K562 (cell line): ENCODE measurements around the gene CCL13. TPM values are rescaled to one million over a fixed set of nuclear protein-coding genes. Genes with fewer than 3 reads are reported as not detected.

ENCODE experiments used
- ATAC-seq: fragments of 200-7000 bp; cut with Tn5 transposase; 3 replicates; pipeline ENCODE4 v1.9.1; 2020; ENCODE audit warnings: moderate library complexity
- BruUV-seq: library from RNA; stranded (reverse); fragments of 400-500 nt; replicated peaks from 2 replicates; lab custom pipeline; 2021; lab: Mats Ljungman, UMichigan
- CTCF ChIA-PET: fragments of 300-600 bp; formaldehyde crosslinking; extraction: SDS; loops from one replicate; lab custom pipeline; 2021; ENCODE audit warnings: low intra/inter-chr PET ratio; lab: Yijun Ruan, JAX
- POLR2A ChIA-PET: fragments of 300-600, 350-650 bp; sonication (Branson Sonifier 250); formaldehyde crosslinking; extraction: SDS; loops from one replicate; lab custom pipeline; 2021; ENCODE audit warnings: antibody characterized with exemption, inconsistent platforms; lab: Yijun Ruan, JAX
- DNase-seq, 4 experiments: peaks; one replicate each; pipeline versions ENCODE4 v3.0.0 to v3.0.0-alpha.2; 2011 to 2018; ENCODE audit warnings: low spot score in 3 of 4, mixed read lengths in 3 of 4; ENCODE audit errors: extremely low read depth in 1 of 4
- FAIRE-seq: peaks from 2 replicates; lab custom pipeline; 2011; peaks lifted over from hg19 to GRCh38; lab: Jason Lieb, UNC
- H2AFZ ChIP-seq: 2 replicates; pipeline ENCODE4 v1.6.0; 2011; ENCODE audit warnings: low read depth, low read length, control low read depth, inconsistent platforms
- H3K27ac ChIP-seq: fragments of 200-600 bp; 3 replicates; pipeline ENCODE4 v1.8.0; 2011; ENCODE audit warnings: low read depth, mild to moderate bottlenecking, control low read depth, inconsistent platforms, low read length, moderate library complexity, mixed read lengths; ENCODE audit errors: extremely low read depth
- H3K27me3 ChIP-seq, 2 experiments: fragments of 300-600 bp in 1 of 2; 2 replicates in 1 of 2; 3 replicates in 1 of 2; pipeline versions ENCODE4 v1.6.0 to v1.8.0; 2011; ENCODE audit warnings: inconsistent platforms in 2 of 2, low read length in 2 of 2, mild to moderate bottlenecking in 1 of 2, mixed read lengths in 1 of 2, moderate library complexity in 1 of 2; ENCODE audit not compliant: control insufficient read depth in 2 of 2, insufficient read depth in 2 of 2
- H3K36me3 ChIP-seq: fragments of 300-600 bp; 3 replicates; pipeline ENCODE4 v1.8.0; 2011; ENCODE audit warnings: mild to moderate bottlenecking, low read length, inconsistent platforms; ENCODE audit not compliant: control insufficient read depth, insufficient read depth
- H3K4me1 ChIP-seq, 2 experiments: fragments of 200-600 bp in 1 of 2; replicated peaks in 1 of 2; 2 replicates in 1 of 2; 3 replicates in 1 of 2; pipeline versions ENCODE4 v1.5.1 to v1.8.0; 2011; ENCODE audit warnings: inconsistent platforms in 2 of 2, low read length in 2 of 2, mild to moderate bottlenecking in 1 of 2, mixed read lengths in 1 of 2, moderate library complexity in 1 of 2; ENCODE audit not compliant: control insufficient read depth in 2 of 2, insufficient read depth in 2 of 2
- H3K4me2 ChIP-seq: 2 replicates; pipeline ENCODE4 v1.6.1; 2011; ENCODE audit warnings: low read length, control low read depth, inconsistent platforms, mixed read lengths; ENCODE audit not compliant: insufficient read depth
- H3K4me3 ChIP-seq: fragments of 200-600 bp; sonication (generic), shearing (Covaris generic); 2 replicates; pipeline ENCODE4 v1.5.1; 2016; ENCODE audit warnings: control low read depth, inconsistent platforms
- H3K79me2 ChIP-seq: fragments of 200-600 bp; 3 replicates; pipeline ENCODE4 v1.8.0; 2011; ENCODE audit warnings: low read length, inconsistent platforms; ENCODE audit not compliant: control insufficient read depth, insufficient read depth
- H3K9ac ChIP-seq, 2 experiments: 2 replicates each; pipeline versions ENCODE4 v1.6.0 to v1.6.1; 2011; ENCODE audit warnings: low read depth in 2 of 2, low read length in 2 of 2, control low read depth in 1 of 2, inconsistent platforms in 1 of 2, mild to moderate bottlenecking in 1 of 2, mixed read lengths in 1 of 2; ENCODE audit not compliant: insufficient read depth in 1 of 2
- H3K9me1 ChIP-seq: one replicate; pipeline ENCODE4 v1.6.0; 2011; ENCODE audit warnings: inconsistent platforms, mild to moderate bottlenecking, low read length, moderate library complexity; ENCODE audit not compliant: control insufficient read depth, insufficient read depth
- H3K9me3 ChIP-seq: replicated peaks from 2 replicates; pipeline ENCODE4 v1.5.1; 2011; ENCODE audit warnings: low read depth, low read length, inconsistent platforms; ENCODE audit not compliant: control insufficient read depth, insufficient read depth
- H4K20me1 ChIP-seq: replicated peaks from 2 replicates; pipeline ENCODE4 v1.6.1; 2011; ENCODE audit warnings: low read length, inconsistent platforms, mixed read lengths; ENCODE audit not compliant: control insufficient read depth, insufficient read depth
- HDAC3 ChIP-seq: fragments of 450-650 bp; IDR thresholded peaks from 2 replicates; pipeline ENCODE4 v1.6.1; 2018; ENCODE audit warnings: borderline replicate concordance, mild to moderate bottlenecking, moderate library complexity; ENCODE audit not compliant: partially characterized antibody
- KDM2B ChIP-seq: fragments of 250-450 bp; sonication (Bioruptor Pico); IDR thresholded peaks from 2 replicates; pipeline ENCODE4 v1.8.0; 2021; ENCODE audit warnings: mild to moderate bottlenecking, moderate library complexity
- RBM22 ChIP-seq: fragments of 200-400 bp; formaldehyde crosslinking; IDR thresholded peaks from 2 replicates; pipeline ENCODE4 v1.6.1; 2018; ENCODE audit warnings: low read length, low read depth; ENCODE audit not compliant: poor library complexity, severe bottlenecking
- SMAD1 ChIP-seq: fragments of 150-350 bp; IDR thresholded peaks from 2 replicates; pipeline ENCODE4 v1.6.1; 2014; ENCODE audit warnings: low read length, low read depth; ENCODE audit not compliant: partially characterized antibody
- SREBF2 ChIP-seq: sonication (generic); formaldehyde crosslinking; IDR thresholded peaks from 2 replicates; pipeline ENCODE4 v1.4.0; 2020; ENCODE audit warnings: mild to moderate bottlenecking, missing genetic modification reagents
- TEAD2 ChIP-seq: fragments of 450-650 bp; IDR thresholded peaks from 2 replicates; pipeline ENCODE4 v1.6.1; 2016; ENCODE audit warnings: missing genetic modification characterization, control low read depth, missing compliant biosample characterization
- ZC3H11A ChIP-seq: IDR thresholded peaks from 2 replicates; pipeline ENCODE4 v1.6.1; 2012; ENCODE audit warnings: low read depth, low read length, improper control_type of control experiment
- ZFX ChIP-seq: sonication (generic); formaldehyde crosslinking; IDR thresholded peaks from 2 replicates; pipeline ENCODE4 v1.8.0; 2022; ENCODE audit warnings: mild to moderate bottlenecking, missing genetic modification reagents, moderate library complexity
- ZKSCAN1 ChIP-seq: fragments of 150-350 bp; IDR thresholded peaks from 2 replicates; pipeline ENCODE4 v1.6.1; 2016; ENCODE audit warnings: low read depth, low read length
- ZNF253 ChIP-seq: fragments of 250-450 bp; sonication (Bioruptor Pico); conservative IDR thresholded peaks from 2 replicates; pipeline ENCODE4 v1.6.1; 2021; ENCODE audit warnings: mild to moderate bottlenecking
- ZNF282 ChIP-seq: sonication (generic); formaldehyde crosslinking; IDR thresholded peaks from 2 replicates; pipeline ENCODE4 v1.8.1; 2023; ENCODE audit warnings: missing genetic modification reagents
- WGBS: fragments of 100-300 bp; shearing (Covaris generic); methylation state at CpG from one replicate; pipeline ENCODE4 v1.1.6; 2016; ENCODE audit warnings: low coverage, mixed read lengths; ENCODE audit not compliant: insufficient coverage; ENCODE audit errors: missing lambda C conversion rate; 5-methylcytosine and 5-hydroxymethylcytosine counted together
- in situ Hi-C: fragments of 300-500 bp; cut with MboI; formaldehyde crosslinking; loops from 4 replicates; pipeline ENCODE4 v1.15.0; 2018; ENCODE audit warnings: inconsistent platforms, mixed read lengths
- intact Hi-C: fragments of 100-400 bp; cut with micrococcal nuclease; formaldehyde crosslinking; loops from 2 replicates; pipeline ENCODE4 v1.14.2; 2022
- polyA plus RNA-seq, 8 experiments: library from polyadenylated mRNA; depleted of rRNA in 4 of 8; stranded (reverse) in 5 of 8; unstranded in 3 of 8; fragments of >200 nt; fragmentation: Nextera tagmentation in 2 of 8; fragmentation: Illumina TruSeq in 1 of 8; extraction: Ambion mirVana in 2 of 8; extraction: Trizol in 1 of 8; gene quantifications; 2 replicates each; pipeline versions ENCODE4 v1.2.1 to v1.2.3, GENCODE V29; 2011 to 2014; ENCODE audit warnings: inconsistent platforms in 1 of 8, missing spikeins in 1 of 8
- total RNA-seq, 7 experiments: library from RNA; depleted of rRNA in 6 of 7; stranded (reverse); fragments of >200 nt in 6 of 7; fragmentation: Illumina TruSeq in 2 of 7; extraction: Trizol in 2 of 7; gene quantifications; 2 replicates each; pipeline versions ENCODE4 v1.2.1 to v1.2.3, GENCODE V29; 2011 to 2021; ENCODE audit warnings: low replicate concordance in 1 of 7
- TF ChIP-seq, protein P1 (sequence below), 2 experiments: fragments of 200-800 bp in 1 of 2; sonication (Bioruptor generic) in 1 of 2; sonication (generic) in 1 of 2; formaldehyde crosslinking in 1 of 2; IDR thresholded peaks in 1 of 2; conservative IDR thresholded peaks in 1 of 2; 2 replicates each; pipeline versions ENCODE4 v1.5.0 to v1.6.1; 2016 to 2020; ENCODE audit warnings: missing compliant biosample characterization in 1 of 2, missing genetic modification characterization in 1 of 2, missing genetic modification reagents in 1 of 2
- TF ChIP-seq, protein P2 (sequence below): fragments of 250-450 bp; sonication (Bioruptor Pico); IDR thresholded peaks from 2 replicates; pipeline ENCODE4 v1.4.0; 2020
- TF ChIP-seq, protein P3 (sequence below): fragments of 200-800 bp; sonication (Bioruptor generic); IDR thresholded peaks from 2 replicates; pipeline ENCODE4 v1.6.1; 2017; ENCODE audit warnings: missing genetic modification characterization, missing compliant biosample characterization

CCL13 gene
- total and polyA plus RNA-seq, 9 of the 15 experiments (the other 6 are each of a cell fraction or from before 2014, with no cell fraction given) = not detected

DNA sequence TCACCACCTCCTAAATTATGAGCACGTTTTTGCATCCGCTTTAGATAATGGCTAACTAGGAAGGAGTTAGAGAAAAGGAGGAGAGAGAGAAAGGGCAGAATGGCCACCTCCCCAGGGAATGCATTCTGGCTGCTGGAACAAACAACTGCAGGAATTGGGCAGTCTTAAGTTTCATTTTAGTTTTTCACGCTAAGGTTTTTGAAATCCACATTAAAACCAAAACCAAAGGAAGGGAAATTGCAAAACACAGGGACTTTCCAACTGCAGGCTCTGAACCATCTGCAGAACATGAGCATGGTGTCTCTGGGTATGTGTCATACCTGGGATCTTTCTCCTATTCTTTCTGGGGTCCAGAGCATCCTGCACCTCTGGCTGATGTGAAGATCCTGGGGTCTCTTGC is 49.2 kb upstream of the CCL13 start:
- H3K36me3 ChIP-seq = no peaks in the 10 kb centered on the region
- TF ChIP-seq KDM2B (CRISPR knock-in tag) (no peak), TEAD2 (no peak), HDAC3 (no peak), RBM22 (no peak), ZC3H11A (no peak), SMAD1 (no peak), SREBF2 (CRISPR knock-in tag) (no peak), ZNF282 (CRISPR knock-in tag) (no peak), ZKSCAN1 (no peak), ZFX (no peak), ZNF253 (CRISPR knock-in tag) (no peak)
- TF ChIP-seq, protein P1, sequence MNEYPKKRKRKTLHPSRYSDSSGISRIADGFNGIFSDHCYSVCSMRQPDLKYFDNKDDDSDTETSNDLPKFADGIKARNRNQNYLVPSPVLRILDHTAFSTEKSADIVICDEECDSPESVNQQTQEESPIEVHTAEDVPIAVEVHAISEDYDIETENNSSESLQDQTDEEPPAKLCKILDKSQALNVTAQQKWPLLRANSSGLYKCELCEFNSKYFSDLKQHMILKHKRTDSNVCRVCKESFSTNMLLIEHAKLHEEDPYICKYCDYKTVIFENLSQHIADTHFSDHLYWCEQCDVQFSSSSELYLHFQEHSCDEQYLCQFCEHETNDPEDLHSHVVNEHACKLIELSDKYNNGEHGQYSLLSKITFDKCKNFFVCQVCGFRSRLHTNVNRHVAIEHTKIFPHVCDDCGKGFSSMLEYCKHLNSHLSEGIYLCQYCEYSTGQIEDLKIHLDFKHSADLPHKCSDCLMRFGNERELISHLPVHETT (CRISPR knock-in tag; conservative IDR thresholded peaks at IDR 0.05 in 1 of 2, IDR thresholded peaks at IDR 0.05 in 1 of 2) = no peak
- TF ChIP-seq, protein P2, sequence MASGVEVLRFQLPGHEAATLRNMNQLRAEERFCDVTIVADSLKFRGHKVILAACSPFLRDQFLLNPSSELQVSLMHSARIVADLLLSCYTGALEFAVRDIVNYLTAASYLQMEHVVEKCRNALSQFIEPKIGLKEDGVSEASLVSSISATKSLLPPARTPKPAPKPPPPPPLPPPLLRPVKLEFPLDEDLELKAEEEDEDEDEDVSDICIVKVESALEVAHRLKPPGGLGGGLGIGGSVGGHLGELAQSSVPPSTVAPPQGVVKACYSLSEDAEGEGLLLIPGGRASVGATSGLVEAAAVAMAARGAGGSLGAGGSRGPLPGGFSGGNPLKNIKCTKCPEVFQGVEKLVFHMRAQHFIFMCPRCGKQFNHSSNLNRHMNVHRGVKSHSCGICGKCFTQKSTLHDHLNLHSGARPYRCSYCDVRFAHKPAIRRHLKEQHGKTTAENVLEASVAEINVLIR = no peak
- TF ChIP-seq, protein P3, sequence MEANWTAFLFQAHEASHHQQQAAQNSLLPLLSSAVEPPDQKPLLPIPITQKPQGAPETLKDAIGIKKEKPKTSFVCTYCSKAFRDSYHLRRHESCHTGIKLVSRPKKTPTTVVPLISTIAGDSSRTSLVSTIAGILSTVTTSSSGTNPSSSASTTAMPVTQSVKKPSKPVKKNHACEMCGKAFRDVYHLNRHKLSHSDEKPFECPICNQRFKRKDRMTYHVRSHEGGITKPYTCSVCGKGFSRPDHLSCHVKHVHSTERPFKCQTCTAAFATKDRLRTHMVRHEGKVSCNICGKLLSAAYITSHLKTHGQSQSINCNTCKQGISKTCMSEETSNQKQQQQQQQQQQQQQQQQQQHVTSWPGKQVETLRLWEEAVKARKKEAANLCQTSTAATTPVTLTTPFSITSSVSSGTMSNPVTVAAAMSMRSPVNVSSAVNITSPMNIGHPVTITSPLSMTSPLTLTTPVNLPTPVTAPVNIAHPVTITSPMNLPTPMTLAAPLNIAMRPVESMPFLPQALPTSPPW (CRISPR knock-in tag) = no peak
- TF ChIP-seq, all 486 proteins: peak for 0
- Histone ChIP-seq H4K20me1 (no peaks in the 10 kb centered on the region), H3K9ac (no peak overlapping the region), H3K79me2 (no peaks in the 10 kb centered on the region), H3K27me3 (peaks cover 0 to 4% of the 10 kb centered on the region in 2 experiments; a peak in 2 of 5 replicates), H3K4me2 (no peak overlapping the region), H2AFZ (no peak overlapping the region), H3K4me3 (no peak overlapping the region), H3K9me1 (no peaks in the 10 kb centered on the region), H3K9me3 (no peaks in the 10 kb centered on the region), H3K27ac (no peak overlapping the region), H3K4me1 (no peaks in the 10 kb centered on the region)
- intact Hi-C loops (no loop called here), in situ Hi-C loops (loop anchor here (10.0 kb wide), 1 partner anchor 102 kb away; no protein-coding TSS in a partner anchor)
- WGBS = 0% methylated on average over 3 of the region's 3 CpGs
- no TSS peak for BruUV-seq
- FAIRE-seq (no peak), ATAC-seq (no peak), DNase-seq (no peak)
- POLR2A ChIA-PET = no interaction called here
- CTCF ChIA-PET = interaction anchor here (4.6 kb wide), 1 partner anchor 107 kb away, joined by 55 read pairs; no protein-coding TSS in a partner anchor
